Endometrial microvascular endothelial cells (primary cell): ENCODE measurements around the gene PC. TPM values are rescaled to one million over a fixed set of nuclear protein-coding genes. Genes with fewer than 3 reads are reported as not detected.

ENCODE experiments used
- in situ Hi-C: cut with HindIII; loops from 2 replicates; pipeline ENCODE4 v1.10.0; 2017; ENCODE audit warnings: low sequenced_read_pairs, low pct_unique_long_range_greater_than_20kb; ENCODE audit errors: inconsistent ontology term
- total RNA-seq: library from RNA; depleted of rRNA; stranded (reverse); fragments of >200 nt; gene quantifications from one replicate; pipeline ENCODE4 v1.2.3, GENCODE V29; 2015; ENCODE audit errors: inconsistent ontology term

The PC gene
- total RNA-seq, 1 donor from 2014 or later = 22.1 TPM

- in situ Hi-C loops = no loop called here
Observed at GRCh38 chr11:66983275-66983924, 25.2 kb upstream of the PC start.

- in situ Hi-C loops = no loop called here
Observed at GRCh38 chr11:66981976-66982578, 23.9 kb upstream of the PC start.

GRCh38 chr11:66979336-66979980 is 21.3 kb upstream of the PC start:
- in situ Hi-C loops = no loop called here

- in situ Hi-C loops = no loop called here
Observed at GRCh38 chr11:66978717-66979116, 20.5 kb upstream of the PC start.

GRCh38 chr11:66978229-66978628 is 20.0 kb upstream of the PC start:
- in situ Hi-C loops = no loop called here

- in situ Hi-C loops = no loop called here
Observed at GRCh38 chr11:66976925-66977324, 18.7 kb upstream of the PC start.

- in situ Hi-C loops = no loop called here
Observed at GRCh38 chr11:66976028-66976467, 17.9 kb upstream of the PC start.

- in situ Hi-C loops = no loop called here
Observed at GRCh38 chr11:66975405-66976027, 17.3 kb upstream of the PC start.

GRCh38 chr11:66974724-66975404 is 16.7 kb upstream of the PC start, which contains the start of gene C11orf86:
Gene C11orf86 (plus strand): TSS chr11:66975304. CDS start chr11:66975363, 59 bp downstream.
- in situ Hi-C loops = no loop called here

- in situ Hi-C loops = no loop called here
Observed at GRCh38 chr11:66973956-66974580, 15.9 kb upstream of the PC start.

- in situ Hi-C loops = no loop called here
Observed at GRCh38 chr11:66971488-66971887, 13.3 kb upstream of the PC start.

GRCh38 chr11:66970807-66971442 is 12.7 kb upstream of the PC start:
- in situ Hi-C loops = no loop called here

GRCh38 chr11:66970371-66970806 is 12.2 kb upstream of the PC start:
- in situ Hi-C loops = no loop called here

GRCh38 chr11:66969584-66970225 is 11.5 kb upstream of the PC start:
- in situ Hi-C loops = no loop called here

- in situ Hi-C loops = no loop called here
Observed at GRCh38 chr11:66967670-66968425, 9.7 kb upstream of the PC start.

GRCh38 chr11:66966351-66966750 is 8.2 kb upstream of the PC start:
- in situ Hi-C loops = no loop called here

GRCh38 chr11:66964495-66964894 is 6.3 kb upstream of the PC start:
- in situ Hi-C loops = no loop called here
